Kidney glomerular epithelial cell (primary cell): ENCODE data around the gene TMEM141.
"Not testable (repeated sequence)": the region's sequence is repeated elsewhere in the genome, so short reads cannot be mapped to it uniquely, and the experiment has no call there.

Source experiments
- DNase-seq: peaks from one replicate; lab custom pipeline; 2025; lab: John Stamatoyannopoulos, UW

TMEM141 gene

DNA sequence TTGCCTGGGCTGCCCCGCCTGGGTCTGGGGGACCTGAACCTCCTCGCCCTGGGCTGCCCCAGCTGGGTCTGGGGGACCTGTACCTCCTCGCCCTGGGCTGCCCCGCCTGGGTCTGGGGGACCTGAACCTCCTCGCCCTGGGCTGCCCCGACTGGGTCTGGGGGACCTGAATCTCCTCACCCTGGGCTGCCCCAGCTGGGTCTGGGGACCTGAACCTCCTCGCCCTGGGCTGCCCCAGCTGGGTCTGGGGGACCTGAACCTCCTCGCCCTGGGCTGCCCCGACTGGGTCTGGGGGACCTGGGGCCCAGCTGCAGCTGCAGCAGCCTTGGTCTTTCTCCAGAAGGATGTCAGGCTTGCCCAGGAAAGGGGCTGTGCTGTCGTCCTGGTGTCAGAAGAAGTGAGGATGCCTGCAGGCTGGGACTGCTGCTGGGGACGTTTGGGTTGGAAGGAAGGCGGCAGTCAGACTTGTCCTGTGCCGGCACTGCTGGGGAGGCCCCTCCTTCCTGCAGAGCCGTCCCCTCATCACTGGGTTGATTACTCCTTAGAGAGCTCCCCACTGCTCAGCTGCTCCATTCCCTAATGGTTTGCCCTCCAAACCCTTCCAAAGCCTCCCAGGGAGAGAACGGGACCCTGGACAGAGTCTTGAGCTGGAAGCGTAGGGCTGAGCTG is 42.4 kb downstream of the TMEM141 start:
- DNase-seq: not testable (repeated sequence)

DNA sequence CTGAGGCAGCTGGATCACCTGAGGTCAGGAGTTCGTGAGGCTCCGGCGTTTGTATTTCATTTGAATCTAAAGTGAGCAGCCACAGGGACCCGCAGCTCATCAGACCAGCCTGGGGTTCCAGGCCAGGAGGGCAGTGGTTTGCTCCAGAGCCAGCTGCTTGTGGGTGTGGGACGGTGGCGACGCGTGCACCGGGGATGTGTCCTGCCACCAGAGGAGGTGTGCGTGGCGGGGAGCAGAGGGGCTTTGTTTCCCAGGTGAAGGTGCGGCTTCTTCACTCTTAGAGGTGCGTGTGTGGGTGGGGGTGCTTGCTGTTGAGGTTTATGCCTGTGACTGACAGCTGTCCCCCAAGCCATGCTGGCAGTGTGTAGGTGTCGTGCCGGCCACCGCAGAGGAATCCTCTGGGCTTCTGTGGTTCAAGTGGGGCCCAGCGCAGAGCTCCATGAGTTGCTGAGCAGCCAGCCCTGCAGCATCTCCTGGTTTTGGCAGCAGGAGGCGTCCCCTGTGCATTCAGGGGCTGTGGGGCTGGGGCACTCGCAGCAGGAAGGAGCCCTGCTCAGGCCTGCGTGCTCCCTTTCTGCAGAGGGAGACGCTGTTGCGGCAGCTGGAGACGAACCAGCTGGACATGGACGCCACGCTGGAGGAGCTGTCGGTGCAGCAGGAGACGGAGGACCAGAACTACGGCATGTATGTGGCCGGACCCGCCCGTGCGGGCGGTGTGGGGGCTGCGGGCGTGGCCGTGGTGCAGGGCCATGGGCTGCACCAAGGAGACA is 44.2 kb downstream of the TMEM141 start:
- DNase-seq: no peak

DNA sequence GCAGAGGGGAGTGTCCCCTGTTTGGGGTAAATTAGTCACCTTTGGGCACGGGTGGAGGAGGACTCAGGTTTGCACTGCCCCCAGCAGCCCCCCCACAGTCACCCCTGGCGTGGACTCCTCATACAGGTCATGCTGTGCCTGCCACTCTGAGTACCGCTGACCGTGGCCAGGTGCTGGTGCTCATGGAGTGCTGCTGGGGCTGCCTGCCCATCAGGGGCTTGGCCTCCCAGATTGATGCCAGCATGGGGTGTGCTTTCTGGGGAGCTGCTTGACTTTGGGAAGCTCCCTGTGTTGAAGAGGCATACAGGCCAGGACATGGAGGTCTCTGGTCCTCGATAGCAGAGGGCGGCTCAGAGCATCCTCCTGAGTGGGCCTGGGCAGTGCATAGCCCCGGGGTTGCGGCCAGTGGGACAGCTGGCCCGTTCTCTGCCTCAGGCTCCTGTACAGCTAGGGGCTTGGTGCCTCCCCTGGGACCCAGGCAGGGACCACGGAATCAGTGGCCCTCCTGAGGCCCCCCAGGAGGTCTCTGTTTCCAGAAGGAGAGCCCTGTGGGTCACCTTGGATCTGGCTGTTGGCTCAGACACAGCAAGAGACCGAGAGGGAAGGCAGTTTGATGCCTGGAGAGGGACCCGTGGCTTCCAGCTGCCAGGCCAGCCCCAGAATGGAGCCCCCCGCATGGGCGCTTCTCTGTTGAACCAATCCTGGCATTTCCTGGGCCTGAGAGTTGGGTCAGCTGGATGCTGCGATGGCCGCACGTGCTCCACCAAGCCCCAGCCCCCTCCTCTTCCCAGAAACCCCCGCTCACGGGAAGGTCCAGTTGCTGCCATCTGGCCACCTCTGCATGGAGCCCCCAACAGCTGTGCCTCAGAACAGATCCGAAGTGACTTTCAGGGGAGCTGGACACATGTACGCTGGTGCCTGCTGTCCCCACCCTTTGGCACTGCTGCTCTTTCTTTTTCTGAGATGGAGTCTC is 45.1 kb downstream of the TMEM141 start:
- no peak for DNase-seq

DNA sequence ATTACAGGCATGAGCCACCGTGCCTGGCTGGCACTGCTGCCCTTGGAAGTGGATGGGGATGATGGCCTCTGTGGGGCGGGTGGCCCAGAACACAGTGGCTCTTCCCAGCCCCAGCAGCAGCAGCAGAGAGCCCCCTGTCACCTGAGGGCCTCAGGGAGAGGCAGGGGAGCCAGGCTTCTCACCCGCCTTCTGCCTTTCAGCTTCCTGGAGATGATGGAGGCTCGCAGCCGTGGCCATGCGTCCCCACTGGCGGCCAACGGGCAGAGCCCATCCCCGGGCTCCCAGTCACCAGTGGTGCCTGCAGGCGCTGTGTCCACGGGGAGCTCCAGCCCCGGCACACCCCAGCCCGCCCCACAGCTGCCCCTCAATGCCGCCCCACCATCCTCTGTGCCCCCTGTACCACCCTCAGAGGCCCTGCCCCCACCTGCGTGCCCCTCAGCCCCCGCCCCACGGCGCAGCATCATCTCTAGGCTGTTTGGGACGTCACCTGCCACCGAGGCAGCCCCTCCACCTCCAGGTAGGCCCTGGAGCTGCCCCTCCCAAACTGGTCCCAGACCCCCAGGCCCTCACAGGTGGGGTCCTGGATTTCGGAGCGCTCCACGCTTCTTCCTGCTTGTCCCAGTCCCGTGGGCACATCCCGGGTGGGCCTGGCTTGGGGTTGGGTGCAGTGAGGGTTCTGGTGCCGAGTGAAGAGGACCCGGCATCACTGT is 46.2 kb downstream of the TMEM141 start:
- DNase-seq: no peak

DNA sequence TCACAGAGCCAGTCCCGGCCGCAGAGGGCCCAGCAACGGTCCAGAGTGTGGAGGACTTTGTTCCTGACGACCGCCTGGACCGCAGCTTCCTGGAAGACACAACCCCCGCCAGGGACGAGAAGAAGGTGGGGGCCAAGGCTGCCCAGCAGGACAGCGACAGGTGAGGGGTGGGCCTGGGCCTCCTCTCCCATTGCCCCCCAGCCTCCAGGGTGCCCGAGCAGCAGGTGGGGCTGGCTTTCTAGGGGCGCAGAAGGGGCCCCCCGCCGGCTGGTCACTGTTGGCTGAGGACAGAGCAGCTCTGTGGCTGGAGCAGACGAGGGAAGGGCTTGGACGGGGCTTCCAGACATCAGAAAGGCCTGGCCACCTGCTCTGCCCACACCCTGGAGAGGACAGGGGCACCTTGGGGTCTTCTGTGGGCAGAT is 46.7 kb downstream of the TMEM141 start:
- DNase-seq: not testable (repeated sequence)

DNA sequence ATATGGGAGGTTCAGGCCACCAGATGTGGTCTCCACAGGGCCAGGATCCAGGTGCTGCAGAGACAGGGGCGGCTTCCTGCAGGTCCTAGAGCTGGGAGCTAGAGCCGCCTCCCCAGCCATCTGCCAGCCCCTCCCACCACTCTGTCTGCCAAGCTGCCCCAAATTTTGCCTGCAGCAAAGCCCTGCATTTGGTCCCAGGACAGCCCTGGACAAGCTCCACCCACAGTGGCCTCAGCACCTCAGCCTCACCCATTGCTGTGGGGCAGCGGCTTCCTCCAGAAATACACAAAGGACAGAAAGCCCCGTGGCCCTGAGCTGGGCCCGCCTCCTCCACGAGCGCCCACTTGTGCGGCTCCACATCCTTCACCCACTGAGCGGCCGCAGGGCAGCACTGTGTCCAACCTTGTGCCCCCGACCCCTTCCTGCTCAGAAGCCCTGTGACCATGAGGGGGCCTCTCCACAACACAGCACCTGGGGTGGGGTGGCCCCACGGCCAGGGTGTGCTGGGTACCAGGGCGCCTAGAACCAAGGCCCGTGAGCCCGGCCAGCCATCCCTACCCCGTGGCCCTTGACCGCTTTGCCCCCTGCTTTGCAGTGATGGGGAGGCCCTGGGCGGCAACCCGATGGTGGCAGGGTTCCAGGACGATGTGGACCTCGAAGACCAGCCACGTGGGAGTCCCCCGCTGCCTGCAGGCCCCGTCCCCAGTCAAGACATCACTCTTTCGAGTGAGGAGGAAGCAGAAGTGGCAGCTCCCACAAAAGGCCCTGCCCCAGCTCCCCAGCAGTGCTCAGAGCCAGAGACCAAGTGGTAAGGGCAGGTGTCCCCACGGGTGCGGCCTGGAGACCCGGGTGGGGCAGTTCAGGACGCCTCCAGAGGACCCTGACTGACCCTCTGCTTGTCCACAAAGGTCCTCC is 47.4 kb downstream of the TMEM141 start:
- no peak for DNase-seq

DNA sequence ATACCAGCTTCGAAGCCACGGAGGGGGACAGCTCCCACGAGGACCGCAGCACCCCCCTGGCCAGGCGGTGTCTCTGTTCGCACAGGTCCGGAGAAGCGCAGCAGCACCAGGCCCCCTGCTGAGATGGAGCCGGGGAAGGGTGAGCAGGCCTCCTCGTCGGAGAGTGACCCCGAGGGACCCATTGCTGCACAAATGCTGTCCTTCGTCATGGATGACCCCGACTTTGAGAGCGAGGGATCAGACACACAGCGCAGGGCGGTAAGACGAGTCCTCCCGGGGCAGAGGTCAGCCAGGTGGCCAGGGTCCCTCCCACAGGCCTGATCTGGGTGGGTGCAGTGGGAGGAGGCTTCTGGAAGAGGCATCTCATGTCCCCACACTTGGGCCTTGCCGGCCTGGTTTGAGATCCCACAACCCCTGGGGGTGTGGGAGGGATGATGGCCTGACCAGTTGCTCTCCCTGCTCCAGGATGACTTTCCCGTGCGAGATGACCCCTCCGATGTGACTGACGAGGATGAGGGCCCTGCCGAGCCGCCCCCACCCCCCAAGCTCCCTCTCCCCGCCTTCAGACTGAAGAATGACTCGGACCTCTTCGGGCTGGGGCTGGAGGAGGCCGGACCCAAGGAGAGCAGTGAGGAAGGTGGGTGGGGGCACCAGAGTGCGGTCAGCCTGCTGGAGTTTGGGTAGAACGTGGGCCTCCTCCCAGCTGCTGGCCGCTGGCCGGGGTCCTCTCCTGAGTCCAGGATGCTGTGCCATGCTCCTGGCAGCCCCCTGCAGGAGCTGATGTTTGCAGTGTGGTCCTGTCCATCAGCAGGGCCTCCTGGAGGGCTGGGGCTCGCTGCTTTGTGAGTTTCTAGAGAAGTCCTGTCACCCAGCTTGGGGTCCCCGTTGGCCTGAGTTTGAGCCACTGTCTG is 48.3 kb downstream of the TMEM141 start:
- no peak for DNase-seq

DNA sequence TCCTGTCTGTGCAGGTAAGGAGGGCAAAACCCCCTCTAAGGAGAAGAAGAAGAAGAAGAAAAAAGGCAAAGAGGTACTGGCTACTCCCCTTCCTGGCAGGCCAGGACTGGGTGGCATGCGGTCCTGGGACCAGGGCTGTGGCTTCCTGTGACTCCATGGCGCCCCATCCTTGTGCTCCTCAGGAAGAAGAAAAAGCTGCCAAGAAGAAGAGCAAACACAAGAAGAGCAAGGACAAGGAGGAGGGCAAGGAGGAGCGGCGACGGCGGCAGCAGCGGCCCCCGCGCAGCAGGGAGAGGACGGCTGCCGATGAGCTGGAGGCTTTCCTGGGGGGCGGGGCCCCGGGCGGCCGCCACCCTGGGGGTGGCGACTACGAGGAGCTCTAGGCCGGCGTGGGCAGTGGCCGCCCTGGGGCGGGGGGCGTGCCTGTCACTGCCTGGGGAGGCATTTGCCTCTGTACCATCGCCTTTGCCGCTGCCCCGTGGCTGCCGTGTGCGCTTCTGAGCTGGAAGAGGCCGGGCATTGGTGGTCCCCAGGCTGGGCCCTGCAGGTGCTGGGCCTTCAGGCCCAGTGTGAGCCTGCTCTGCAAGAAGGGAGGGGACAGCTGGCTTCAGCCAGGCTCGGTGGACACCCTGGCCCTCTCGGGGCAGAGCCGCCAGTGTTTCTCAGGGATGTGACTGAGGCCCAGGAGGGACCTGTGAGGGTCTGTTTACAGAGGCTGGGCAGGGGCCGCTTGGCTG is 49.2 kb downstream of the TMEM141 start:
- no peak for DNase-seq

DNA sequence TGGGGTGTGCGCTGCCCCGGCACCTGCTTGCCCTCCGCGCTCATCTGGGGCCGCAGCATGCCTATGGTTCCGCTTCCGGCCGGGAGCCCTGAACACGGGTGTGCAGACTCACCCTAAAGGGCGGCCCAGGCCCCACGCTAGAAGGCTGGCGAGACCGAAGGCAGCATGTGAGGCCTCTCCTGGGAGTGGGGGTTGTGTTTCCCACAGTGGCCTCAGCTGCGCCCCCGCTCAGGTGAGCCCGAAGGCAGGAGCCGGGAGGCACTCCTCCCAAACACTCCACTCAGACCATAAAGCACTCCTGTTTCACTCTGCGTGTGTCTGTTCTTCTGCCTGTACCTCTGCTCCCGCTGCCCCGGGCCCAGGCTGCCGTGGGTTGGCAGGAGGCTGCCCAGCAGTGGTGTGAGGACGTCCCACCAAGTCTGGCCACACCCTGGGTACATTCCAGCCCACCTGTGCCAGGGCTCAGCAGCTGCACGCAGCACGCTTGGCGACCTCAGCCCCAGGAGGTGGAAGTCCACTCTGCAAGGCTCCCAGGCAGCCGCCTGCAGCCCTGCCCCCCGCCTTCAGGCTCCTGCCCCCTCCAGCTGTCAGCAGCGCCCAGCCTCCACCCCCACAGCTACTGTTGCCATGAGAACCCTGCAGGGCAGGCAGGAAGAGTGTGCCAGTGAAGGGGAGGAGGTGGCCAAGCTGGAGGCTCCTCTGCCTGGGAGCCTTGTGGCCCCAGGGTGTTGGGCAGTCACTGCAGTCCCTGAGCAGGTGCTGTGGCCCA is 49.9 kb downstream of the TMEM141 start:
- peak; percentile 57 for DNase-seq

DNA sequence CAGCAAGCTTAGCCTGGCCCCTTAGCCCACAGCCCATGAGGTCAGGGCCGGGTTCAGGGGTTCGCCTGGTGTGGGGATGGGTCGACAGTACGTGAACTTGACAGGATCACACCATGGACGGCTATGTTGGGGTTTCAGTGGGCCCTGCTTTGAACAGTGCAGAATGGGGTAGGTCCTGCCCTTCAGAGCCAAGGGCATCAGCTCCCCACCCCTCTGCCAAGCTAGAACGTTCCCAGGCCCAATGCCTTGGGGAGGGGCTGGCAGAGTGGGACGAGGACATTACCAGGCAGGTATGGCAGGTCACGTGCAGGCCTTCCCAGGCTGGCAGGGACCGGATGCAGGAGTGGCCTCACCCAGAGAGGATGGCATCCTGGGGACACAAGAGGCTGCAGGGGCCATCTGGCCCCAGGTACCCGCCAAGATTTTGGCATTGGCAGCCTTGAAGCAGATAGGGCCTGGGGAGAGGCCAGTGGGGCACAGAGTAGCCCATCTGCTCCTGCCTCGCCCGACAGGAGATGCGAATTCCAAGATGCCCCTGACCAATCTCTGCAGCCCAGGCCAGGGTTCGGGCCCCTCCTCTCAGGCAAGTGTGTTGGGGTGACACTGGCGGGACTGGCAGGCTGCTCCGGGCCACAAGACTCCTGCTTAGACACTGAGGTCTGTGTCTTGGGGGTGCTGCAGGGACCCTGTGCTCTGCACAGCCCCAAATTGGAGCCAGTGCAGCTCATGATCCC is 50.7 kb downstream of the TMEM141 start:
- not testable (repeated sequence) for DNase-seq

DNA sequence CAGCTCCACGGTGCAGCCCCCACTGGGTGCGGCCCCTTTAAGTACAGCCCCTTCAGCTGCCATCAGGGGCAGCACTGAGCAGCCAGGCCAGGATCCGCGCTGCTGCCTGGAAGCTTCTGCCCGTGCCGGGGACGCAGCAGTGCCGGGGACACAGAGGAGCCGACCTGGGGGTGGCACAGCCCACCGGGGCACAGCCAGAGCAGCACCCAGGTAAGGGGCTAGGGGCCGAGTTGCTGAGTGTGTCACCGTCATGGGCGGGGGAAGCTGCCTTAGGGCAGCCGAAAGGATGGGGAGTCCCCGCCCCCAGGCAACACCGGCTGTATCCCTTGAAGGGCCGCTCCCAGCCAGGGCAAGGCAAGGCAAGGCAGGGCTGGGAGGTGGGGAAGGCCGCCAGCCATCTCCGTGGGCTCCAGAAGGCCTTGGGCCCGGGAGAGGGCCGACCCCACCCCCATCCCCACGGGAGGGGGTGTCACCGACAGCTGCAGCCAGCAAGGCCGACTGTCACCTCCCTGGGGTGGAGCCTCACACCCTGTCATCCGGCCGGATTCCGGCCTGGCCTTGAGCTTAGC is 51.3 kb downstream of the TMEM141 start, which contains the start of gene AJM1:
TSS of gene AJM1 (plus strand) at position 99 of the 569 bp plus-strand sequence. CDS start 1,937 bp downstream, outside the sequence.
- peak; percentile 38 for DNase-seq
